ENCODE measurements around the gene ABCC12.

DNA sequence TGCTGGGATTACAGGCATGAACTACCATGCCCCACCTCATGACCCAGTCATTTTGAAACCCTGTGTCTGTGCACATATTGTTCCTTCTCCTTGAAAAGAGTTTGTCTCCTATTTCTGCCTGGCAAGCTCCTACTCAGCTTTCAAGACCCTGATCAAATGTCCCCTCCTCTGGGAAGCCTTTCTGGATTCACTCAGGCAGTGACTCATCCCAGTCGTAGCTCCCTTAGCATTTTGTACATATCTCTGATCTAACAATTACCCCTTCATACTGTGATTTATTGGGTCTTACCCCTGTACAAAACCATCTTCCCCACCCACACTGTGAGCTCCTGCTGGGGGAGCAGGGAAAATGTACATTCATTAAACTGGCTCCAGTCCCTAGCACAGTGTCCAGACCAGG is 18.1 kb upstream of the ABCC12 start:
- TF ChIP-seq, protein P1, sequence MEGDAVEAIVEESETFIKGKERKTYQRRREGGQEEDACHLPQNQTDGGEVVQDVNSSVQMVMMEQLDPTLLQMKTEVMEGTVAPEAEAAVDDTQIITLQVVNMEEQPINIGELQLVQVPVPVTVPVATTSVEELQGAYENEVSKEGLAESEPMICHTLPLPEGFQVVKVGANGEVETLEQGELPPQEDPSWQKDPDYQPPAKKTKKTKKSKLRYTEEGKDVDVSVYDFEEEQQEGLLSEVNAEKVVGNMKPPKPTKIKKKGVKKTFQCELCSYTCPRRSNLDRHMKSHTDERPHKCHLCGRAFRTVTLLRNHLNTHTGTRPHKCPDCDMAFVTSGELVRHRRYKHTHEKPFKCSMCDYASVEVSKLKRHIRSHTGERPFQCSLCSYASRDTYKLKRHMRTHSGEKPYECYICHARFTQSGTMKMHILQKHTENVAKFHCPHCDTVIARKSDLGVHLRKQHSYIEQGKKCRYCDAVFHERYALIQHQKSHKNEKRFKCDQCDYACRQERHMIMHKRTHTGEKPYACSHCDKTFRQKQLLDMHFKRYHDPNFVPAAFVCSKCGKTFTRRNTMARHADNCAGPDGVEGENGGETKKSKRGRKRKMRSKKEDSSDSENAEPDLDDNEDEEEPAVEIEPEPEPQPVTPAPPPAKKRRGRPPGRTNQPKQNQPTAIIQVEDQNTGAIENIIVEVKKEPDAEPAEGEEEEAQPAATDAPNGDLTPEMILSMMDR (IDR thresholded peaks at IDR 0.05): no peak
- no peak for TF ChIP-seq POLR2A (IDR thresholded peaks at IDR 0.05)
- TF ChIP-seq POLR2AphosphoS5 (IDR thresholded peaks at IDR 0.05): no peak
- TF ChIP-seq EP300 (IDR thresholded peaks at IDR 0.05): no peak

Data from stomach (tissue), 4 donors.